ENCODE measurements around the gene ATP5F1D. TPM values are rescaled to one million over a fixed set of nuclear protein-coding genes. Genes with fewer than 3 reads are reported as not detected.

Gene ATP5F1D
- total and polyA plus RNA-seq, 2 of the 13 experiments (the other 11 are each of a cell fraction or from before 2014, with no cell fraction given): 39.4 to 78.7 TPM

- TF ChIP-seq ZNF280D (CRISPR knock-in tag; IDR thresholded peaks at IDR 0.05) (no peak), CBX2 (IDR thresholded peaks at IDR 0.05; ENCODE audit: low read depth, low read length) (no peak), CBX2 (CRISPR knock-in tag; IDR thresholded peaks at IDR 0.05; ENCODE audit: low read depth) (no peak), TBL1XR1 (IDR thresholded peaks at IDR 0.05; ENCODE audit: borderline replicate concordance, low read length, partially characterized antibody) (no peak), ASH2L (IDR thresholded peaks at IDR 0.05; ENCODE audit: insufficient read length, low read depth, low read length) (no peak), ZNF326 (CRISPR knock-in tag; IDR thresholded peaks at IDR 0.05; ENCODE audit: borderline replicate concordance) (no peak), ZBTB44 (CRISPR knock-in tag; IDR thresholded peaks at IDR 0.05) (no peak), ZNF121 (CRISPR knock-in tag; IDR thresholded peaks at IDR 0.05) (no peak), EZH2 (conservative IDR thresholded peaks at IDR 0.05; ENCODE audit: low read depth, low read length) (no peak), ZBTB33 (CRISPR knock-in tag; IDR thresholded peaks at IDR 0.05) (no peak), ZHX2 (IDR thresholded peaks at IDR 0.05; ENCODE audit: low read depth) (no peak), ZHX2 (CRISPR knock-in tag; IDR thresholded peaks at IDR 0.05; ENCODE audit: borderline replicate concordance) (no peak), JUN (CRISPR knock-in tag; IDR thresholded peaks at IDR 0.05) (no peak), PAWR (CRISPR knock-in tag; IDR thresholded peaks at IDR 0.05; ENCODE audit: borderline replicate concordance) (no peak), ZNF446 (CRISPR knock-in tag; IDR thresholded peaks at IDR 0.05) (no peak), NFKB2 (CRISPR knock-in tag; IDR thresholded peaks at IDR 0.05; ENCODE audit: borderline replicate concordance) (peak; percentile 33; the same call in 1 of the 2 replicates), ZNF644 (CRISPR knock-in tag; IDR thresholded peaks at IDR 0.05; ENCODE audit: low read depth) (no peak)
These were observed 4.1 kb downstream of the ATP5F1D start (continued) for GRCh38 chr19:1245494-1246264.

Measured in HepG2 (cell line).